Left ventricle myocardium superior (tissue), 1 donor: ENCODE measurements around the gene CTIF. TPM values are rescaled to one million over a fixed set of nuclear protein-coding genes. Genes with fewer than 3 reads are reported as not detected.
A peak's percentile ranks its signal among the peaks of the same experiment; 100 is the strongest.

Source experiments
- ATAC-seq: fragments of 200-7000 bp; cut with Tn5 transposase; one replicate; pipeline ENCODE4 v1.9.1; 2020; ENCODE audit warnings: mild to moderate bottlenecking, moderate library complexity
- DNase-seq: peaks from one replicate; pipeline ENCODE4 v3.0.0-alpha.2; 2020
- intact Hi-C: fragments of 100-400 bp; cut with micrococcal nuclease; formaldehyde crosslinking; loops from one replicate; pipeline ENCODE4 v1.11.0; 2022
- total RNA-seq: library from RNA; stranded (reverse); fragmentation: NEBNext Ultra II Directional; extraction: Animal tissue kit (Norgen Biotek cat#: 25700); gene quantifications from one replicate; pipeline ENCODE4 v1.2.1, GENCODE V29; 2021
- donor health status: DM: no; HTN: yes; CAD: no; lungs with severe emphysema.

Gene CTIF
- total RNA-seq, 1 donor from 2014 or later, result 59.9 TPM

DNA sequence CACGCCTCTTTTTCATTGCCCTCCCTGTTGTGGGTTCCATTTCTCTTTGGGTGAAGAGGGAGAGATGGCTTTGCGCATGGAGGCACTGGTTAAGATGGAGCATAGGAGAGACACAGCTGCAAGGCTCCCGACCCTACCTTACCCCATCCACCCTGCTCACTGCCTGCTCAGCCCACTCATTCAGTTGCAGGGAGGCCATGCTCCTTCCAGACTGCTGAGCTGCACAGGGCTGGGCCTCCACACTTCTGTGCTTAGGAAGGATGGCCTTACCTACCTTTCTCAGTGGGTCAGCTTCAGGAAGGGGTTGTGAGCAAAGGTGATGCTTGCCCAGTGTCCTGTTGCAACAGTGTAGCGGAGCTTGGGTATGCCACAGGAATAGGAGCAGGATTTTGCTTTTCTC is 127.8 kb downstream of the CTIF start:
- ATAC-seq (no peak), DNase-seq (no peak)
- intact Hi-C loops, result no loop called here

DNA sequence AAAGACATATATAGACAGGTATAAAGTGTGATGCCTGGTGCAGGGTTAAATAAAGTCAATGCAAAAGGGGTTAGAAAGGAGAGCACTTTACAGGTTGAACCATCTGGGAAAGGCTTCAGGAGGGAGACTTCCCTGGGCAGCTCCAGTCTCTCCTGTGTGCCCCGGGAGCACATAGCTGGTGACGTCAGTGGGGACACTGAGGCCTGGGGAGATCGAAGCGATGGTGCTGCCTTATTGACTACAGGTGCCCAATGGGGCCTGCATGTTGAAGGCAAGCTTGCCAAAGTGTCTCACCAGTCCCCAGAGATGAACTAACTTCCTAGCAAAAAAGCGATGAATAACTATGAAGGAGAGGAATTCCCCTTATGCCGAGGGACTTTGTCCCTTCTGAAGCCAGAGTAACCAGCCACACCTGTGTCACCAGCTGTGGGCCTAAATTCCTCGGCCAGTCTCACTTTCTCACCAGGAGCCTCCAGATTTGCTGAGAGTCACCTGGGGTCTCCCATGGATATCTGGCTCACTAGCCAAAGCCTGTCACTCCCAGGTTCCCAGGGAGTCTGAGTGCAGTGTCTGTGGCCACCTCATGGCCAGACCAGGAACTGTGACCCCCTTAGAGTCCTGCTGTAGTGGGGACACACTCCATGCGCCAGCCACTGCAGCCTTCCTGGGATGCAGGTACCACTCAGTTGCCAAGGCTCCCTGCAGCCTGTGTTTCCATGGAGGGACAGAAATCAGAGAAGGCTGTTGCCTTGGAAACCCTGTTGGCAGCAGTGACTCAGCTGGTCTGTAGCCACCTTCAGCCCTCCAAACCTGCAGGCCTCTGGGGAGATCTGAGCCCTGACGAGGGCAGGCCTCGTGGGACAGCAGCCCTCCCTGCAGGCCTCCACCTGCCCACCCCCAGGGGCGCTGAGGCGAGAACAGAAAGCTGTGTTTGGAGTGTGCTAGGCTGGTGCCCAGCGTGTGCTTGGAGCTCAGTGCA is 128.7 kb downstream of the CTIF start:
- ATAC-seq, result no peak
- DNase-seq, result no peak

DNA sequence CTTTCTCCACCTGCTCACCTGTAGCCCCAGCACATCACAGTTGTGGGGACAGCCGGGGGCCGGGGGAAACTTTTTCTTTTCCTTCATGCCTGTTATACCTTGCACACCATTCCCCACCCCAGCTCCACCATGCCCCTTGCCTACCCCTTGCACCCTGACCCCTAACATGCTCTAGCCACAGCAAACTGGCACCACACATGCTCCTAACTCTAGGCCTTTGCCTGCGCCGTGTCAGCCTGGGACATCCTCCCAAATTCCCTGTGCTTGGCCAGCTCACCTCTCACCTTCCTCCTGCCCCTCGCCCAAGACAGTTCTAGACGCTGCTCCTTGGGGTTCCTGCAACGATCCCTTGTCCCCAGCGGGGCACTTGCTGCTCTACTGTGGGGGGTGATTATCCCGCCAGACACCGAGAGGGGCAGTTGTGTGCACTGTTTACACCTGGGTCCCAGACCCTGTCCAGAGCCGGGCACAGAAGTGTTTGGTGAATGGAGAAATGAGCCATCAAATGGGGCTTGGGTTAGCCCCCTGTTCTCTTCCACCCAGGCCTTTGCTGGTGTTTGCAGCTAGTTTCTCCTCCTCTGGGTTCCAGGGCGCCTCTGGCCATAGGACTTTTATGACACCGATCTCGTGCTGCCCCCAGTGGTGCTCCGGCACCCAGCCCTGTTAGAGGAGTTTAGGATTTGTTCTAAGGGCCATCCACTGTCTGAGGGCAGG is 129.8 kb downstream of the CTIF start:
- ATAC-seq (no peak), DNase-seq (no peak)
- intact Hi-C loops, result no loop called here

More for the DNA sequence above, 128.7 kb downstream of the CTIF start:
- intact Hi-C loops, result no loop called here

DNA sequence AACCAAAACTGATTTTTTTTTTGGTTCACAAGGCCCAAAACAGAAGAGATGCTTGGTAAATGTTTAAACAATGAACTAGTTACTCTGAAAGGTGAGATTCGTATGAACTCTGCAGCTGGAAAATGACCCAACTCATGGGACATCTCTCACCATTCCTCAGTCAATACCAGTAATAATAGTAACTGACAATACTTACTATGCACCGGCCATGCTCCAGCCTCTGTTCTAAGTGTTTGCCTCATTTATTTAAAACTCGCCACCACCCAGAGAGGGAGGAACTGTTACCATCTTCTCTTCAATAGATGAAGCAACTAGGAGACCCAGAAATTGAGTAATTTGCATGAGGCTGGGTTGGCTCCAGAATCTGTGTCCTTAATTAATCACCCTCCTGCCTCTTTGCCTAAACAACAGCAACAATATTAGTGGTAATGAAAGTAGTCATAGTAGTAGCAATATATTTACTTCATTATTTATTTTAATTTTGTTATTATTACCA is 130.4 kb downstream of the CTIF start:
- DNase-seq (no peak), ATAC-seq (no peak)
- intact Hi-C loops, result no loop called here

DNA sequence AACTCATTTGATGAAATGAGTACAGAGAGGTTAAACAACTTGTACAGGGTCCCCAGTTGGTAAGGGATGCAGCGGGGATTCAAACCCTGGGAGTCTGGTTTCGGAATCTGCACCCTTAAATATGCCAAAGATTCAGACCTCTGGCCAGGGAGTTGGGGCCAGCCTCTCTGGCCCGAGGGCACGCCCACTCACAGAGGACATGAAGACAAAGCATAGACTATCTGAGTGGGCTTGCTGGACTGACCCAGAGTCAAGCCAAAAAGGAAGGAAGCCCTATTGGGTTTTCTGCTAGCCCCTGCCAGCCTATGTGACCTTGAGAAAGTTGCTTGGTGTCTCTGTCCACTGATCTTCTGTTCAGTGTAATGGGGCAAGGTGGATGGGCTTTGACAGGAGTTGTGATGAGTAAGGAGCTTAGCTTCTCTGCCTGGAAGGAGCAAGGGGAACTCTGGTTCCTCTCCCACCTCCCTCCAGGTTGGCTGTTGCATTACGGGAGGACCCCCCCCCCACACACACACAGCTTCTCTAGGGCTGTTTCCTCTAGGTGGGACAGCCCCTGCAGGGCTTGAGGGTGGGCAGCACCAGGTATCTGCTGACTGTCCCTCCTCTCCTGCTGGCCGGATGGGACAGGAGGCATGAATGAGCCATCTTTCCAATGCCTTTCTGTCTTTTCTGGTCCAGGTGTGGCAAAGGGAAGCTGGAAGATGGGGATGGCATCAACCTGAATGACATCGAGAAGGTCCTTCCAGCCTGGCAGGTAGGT is 131.3 kb downstream of the CTIF start:
- ATAC-seq (no peak), DNase-seq (no peak)
- intact Hi-C loops, result loop anchor here (10.0 kb wide), 1 partner anchor 745 kb away; no protein-coding TSS in a partner anchor

DNA sequence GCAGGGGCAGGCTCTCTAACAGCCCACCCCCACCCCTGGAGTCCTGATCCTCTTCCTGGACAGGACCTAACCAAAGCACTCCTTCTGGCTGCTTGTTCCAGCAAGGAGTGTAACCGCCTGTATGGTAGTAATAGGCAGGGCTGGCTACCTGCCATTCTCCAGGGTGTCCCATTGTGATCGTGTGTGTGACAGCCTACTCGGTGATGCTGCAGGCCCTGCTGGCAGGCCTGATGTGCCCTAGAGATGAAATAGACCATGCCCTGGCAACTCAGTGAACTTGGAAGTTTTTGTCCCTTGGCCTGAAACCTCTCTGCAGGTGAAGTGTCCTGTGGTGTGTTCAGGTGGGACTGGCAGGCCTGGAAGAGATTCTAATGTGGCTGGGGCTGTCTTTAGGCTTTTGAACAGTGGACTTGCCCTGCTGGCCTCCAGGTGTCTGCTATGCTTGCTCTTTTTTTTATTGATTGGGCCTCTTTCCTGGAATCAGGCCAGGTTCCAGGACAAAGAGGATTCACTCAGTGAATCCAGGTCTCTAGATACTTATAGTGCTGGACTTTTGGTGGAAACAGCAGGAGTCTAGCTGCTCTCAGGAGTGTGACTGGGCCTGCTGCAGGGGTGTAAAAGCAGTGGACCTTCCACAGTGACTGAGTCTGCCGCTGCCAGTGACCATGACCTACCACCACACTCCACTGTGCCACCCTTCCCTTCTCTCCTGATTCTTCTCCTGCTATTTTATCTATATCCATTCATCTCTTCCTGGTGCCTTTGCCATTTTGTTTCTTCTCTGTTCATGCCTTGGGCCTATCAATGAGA is 132.1 kb downstream of the CTIF start:
- no peak for DNase-seq
- no peak for ATAC-seq
- intact Hi-C loops, result loop anchor here (10.0 kb wide), 1 partner anchor 744 kb away; no protein-coding TSS in a partner anchor

DNA sequence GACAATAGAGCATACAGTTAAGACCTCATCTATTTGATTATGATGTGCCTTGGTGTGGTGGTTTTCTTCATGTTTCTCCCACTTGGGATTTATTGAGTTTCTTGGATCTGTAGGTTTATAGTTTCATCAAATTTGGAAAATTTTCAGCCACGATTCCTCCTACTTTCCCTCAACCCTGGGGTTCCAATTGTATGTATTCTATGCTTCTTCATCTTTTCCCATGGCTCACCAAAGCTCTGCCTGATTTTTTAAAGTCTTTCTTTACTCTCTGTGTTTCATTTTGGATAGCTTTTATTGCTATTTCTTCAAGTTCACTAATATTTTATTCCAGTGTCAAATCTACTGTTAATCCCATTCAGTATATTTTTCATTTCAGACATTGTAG is 132.7 kb downstream of the CTIF start:
- intact Hi-C loops, result loop anchor here (10.0 kb wide), 1 partner anchor 743 kb away; no protein-coding TSS in a partner anchor
- ATAC-seq, result no peak

DNA sequence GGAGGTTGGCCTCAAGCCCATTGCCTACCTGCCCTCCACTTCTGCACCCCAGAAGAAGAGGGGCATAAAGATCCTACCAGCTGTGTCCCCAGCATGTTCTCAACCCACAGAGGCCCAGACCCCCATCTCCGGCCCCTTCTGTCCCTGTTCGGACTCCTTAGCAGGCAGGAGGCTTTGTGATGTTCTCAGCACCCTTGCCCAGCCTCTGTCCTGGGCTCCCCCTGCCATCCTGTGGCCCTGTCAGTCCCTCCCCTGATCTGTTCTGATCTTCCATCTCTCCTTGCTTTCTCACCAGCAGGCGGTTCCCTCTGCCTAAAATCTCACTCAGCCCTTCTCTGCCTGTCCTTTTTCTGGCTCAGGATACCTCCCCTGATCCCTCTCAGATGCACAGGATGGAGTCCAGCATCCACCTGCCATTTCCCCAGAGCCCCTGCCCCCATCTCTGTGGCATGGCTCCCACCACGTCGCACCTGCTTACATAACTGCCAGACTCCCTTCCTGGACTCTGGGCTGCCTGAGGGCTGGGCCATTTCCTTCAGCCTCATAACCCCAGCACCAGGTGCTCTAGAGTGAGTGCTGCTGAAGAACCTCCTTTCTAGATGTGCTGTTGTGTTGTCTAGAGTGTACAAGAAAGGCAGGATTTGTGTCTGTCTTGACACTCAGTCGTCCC is 134.0 kb downstream of the CTIF start:
- intact Hi-C loops, result loop anchor here (10.0 kb wide), 1 partner anchor 742 kb away; no protein-coding TSS in a partner anchor
- no peak for ATAC-seq
- DNase-seq, result no peak

More for the DNA sequence above, 132.7 kb downstream of the CTIF start:
- DNase-seq, result no peak

DNA sequence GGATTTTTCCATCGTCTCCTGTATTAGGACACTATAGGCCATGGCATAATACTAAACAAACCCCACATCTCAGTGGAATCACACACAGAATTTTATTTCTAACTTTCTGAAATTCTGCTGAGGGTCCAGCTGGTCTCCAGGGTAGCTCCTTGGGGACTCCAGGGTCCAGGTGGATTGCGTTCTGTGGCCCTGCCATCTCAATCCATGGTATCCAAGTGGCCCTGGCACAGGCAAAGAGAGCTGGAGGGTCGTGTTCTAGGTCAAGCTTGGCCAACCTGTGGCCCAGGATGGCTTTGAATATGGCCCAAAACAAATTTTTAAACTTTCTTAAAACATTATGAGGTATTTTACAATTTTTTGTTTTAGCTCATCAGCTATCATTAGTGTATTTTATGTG is 134.6 kb downstream of the CTIF start:
- intact Hi-C loops, result loop anchor here (10.0 kb wide), 1 partner anchor 741 kb away; no protein-coding TSS in a partner anchor
- DNase-seq, result no peak
- no peak for ATAC-seq

DNA sequence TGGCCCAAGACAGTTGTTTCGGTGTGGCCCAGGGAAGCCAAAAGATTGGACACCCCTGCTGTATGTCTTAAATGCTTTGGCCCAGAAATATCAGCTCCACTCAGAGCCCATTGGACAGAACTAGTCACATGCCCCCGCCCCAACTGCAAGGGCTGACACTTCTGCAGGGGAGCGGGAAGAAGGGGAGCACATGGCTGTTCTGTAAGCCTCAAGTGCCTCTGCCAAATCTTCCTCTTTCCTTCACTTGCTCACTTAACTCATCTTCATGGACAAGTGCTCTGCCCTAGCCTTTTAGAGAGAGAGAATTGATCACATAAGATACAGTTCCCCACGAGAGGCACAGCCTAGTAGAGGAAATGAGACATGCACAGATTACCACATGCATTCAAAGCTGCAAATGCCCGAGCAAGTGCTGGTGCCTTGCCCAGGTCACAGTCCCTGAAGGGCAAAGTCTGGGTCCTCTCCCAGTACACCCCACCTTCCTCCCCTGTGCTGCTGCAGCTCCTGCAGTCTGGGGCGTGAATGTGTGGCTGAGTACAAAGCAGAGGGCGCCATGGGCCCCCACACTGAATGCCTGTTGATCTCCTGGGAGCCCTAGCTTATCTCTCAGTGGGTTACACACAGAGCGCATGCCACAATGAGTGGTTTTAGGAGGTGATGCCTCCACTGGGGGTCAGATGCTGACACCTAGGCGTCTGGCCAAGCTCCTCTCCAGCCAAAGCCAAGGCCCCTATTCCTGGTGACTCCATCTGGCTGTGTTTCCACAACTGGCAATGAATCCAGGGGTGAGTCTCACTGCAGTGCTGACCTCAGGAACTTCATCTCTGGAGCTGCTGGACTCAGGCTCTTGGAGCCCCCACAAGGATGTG is 135.3 kb downstream of the CTIF start:
- DNase-seq (peak; percentile 59), ATAC-seq (peak; percentile 68)
- intact Hi-C loops, result loop anchor here (10.0 kb wide), 1 partner anchor 741 kb away; no protein-coding TSS in a partner anchor

DNA sequence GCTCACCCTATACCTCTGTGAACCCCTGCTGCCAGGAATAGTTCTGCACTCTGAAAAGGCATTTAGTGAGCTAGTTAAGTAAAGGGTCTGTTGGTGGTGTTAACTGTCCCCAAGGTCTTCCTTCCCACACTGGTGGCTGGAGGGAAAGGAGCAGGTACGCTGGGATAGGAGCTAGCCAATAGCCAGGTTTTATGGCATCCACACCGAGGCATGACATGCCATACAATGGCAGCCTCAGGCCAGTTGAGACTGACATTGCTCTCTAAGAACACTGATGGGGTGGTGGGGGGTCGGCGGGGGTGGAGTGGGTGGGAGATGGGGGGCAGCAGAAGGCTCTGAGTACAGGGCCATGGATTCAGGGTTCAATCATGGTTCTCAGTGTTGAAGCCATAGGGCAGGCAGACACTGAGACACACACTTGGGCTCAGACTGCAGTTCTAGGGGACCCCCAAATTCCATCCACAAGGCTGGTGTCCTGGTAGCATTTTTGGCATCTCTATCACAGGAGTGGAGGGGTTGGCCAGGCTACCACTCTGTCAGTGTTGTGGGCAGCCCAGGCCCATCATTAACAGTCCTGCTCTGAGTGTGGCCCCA is 136.0 kb downstream of the CTIF start:
- ATAC-seq, result no peak
- no peak for DNase-seq
- intact Hi-C loops, result loop anchor here (10.0 kb wide), 1 partner anchor 740 kb away; no protein-coding TSS in a partner anchor

DNA sequence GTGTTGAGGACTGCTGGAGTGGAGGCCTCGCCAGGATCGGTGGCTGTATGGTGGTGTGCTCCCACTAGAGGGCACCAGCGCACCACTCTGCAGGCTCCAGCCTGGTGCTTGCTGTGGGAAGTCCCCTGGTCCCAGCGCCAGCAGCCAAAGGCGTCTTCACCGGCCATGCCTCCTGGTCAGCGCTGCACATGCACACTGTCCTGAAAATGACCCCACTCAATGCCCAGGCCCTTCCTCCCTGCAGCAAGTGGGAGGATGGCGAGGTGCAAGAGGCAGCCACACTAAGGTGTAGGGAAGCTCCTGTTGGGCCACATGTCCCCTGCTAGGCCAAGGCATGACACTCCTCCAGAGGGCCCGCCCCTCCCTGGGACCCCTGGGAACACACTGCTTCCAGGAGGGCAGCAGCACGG is 136.5 kb downstream of the CTIF start:
- ATAC-seq (peak; percentile 93), DNase-seq (peak; percentile 91)
- intact Hi-C loops, result loop anchor here (10.0 kb wide), 1 partner anchor 739 kb away; no protein-coding TSS in a partner anchor

DNA sequence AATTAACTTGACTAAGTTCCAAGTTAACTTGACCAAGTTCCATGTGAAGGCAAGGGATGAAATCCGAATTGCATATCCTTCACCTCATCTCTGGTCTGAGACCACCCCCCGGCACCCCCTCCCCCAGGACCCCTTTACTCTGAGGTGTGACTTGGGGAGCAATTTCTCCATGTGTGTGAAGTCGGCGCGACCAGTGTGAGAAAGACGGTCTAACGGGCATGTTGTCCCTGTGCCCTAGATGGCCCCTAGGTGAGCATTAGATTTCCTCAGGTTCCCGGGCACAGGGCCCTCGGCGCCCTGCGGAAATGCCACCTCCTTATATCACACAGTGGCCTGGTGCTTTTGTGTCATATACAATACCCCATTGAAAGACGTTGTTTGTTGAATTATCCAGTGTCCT is 137.1 kb downstream of the CTIF start:
- intact Hi-C loops, result loop anchor here (10.0 kb wide), 1 partner anchor 739 kb away; no protein-coding TSS in a partner anchor
- ATAC-seq (no peak), DNase-seq (no peak)

DNA sequence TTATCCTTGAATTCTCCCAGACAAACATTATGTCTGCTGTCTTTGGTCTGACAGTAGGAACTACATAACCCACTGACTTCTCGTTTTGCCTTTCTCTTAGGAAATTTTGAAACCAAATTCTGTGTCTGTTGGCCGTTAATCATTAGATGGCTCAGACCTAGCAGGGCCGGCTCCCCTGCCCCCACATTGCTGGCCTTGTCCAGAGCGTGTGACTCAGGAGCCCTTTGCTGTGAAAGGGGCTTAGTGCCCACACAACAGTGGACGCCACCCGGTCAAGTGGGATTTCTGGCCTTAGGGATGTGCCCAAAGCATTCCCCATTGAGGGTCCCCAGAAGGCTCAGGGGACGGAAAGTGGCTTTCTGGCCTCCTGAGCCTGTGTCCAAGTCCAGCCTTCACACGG is 137.5 kb downstream of the CTIF start:
- DNase-seq (no peak), ATAC-seq (no peak)
- intact Hi-C loops, result loop anchor here (10.0 kb wide), 1 partner anchor 738 kb away; no protein-coding TSS in a partner anchor

DNA sequence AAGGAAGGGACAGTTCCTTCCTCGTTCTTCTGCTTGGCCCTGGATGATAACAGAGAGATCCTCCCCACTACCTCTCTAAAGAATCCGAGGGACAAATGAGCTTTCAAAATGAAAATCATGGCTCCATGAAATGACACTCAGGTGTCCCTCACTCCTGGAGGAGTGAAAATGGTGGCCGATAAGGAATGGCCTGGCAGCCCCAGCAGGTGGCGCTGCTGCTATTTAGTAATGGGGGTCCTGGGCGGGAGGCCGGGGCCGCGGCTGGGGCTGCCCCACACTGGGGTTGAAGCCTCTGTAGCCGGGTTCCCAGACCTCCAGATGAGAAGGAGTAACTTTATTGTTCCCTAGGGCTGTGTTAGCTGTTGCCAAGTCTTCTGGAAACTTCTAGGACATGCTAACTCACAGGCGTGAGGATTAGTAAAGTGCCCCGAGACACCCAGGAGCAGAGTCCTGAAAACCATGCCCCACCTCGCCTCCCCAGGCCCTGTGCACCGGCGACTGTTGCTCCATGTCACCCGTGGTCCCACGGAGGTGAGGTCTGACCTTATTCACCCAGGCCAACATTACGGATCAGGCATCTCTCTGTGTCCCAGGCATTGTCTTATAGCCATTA is 138.0 kb downstream of the CTIF start:
- intact Hi-C loops, result loop anchor here (10.0 kb wide), 1 partner anchor 738 kb away; no protein-coding TSS in a partner anchor
- ATAC-seq (peak; percentile 15), DNase-seq (peak; percentile 84)
